Stimulated activated memory B cell treated with anti-CD40 and anti-IgM and Interleukin-4, amounts not matched to agents 10 μg/mL and 1 μg/mL and 100 μg/mL, for 72 hours (primary cell): ENCODE measurements around the gene ARHGAP30.
"Not testable (repeated sequence)": the region's sequence is repeated elsewhere in the genome, so short reads cannot be mapped to it uniquely, and the experiment has no call there.

ENCODE experiments used
- ATAC-seq: fragments of 150-1000 bp; cut with Tn5 transposase; 2 replicates; pipeline ENCODE4 v1.10.0; 2021
- H3K27ac Mint-ChIP-seq: one replicate; pipeline ENCODE4 v1.8.0; 2022; ENCODE audit warnings: mild to moderate bottlenecking, mixed read lengths
- H3K27me3 Mint-ChIP-seq: one replicate; pipeline ENCODE4 v1.8.0; 2022; ENCODE audit warnings: mixed read lengths
- H3K36me3 Mint-ChIP-seq: one replicate; pipeline ENCODE4 v1.8.0; 2022; ENCODE audit warnings: mixed read lengths
- H3K4me1 Mint-ChIP-seq: one replicate; pipeline ENCODE4 v1.8.0; 2022; ENCODE audit warnings: mixed read lengths
- H3K4me3 Mint-ChIP-seq: one replicate; pipeline ENCODE4 v1.8.0; 2022; ENCODE audit warnings: mild to moderate bottlenecking, moderate library complexity, mixed read lengths
- H3K9me3 Mint-ChIP-seq: one replicate; pipeline ENCODE4 v1.8.0; 2022; ENCODE audit warnings: mixed read lengths

The ARHGAP30 gene

GRCh38 chr1:161019751-161020495 is 49.8 kb downstream of the ARHGAP30 start:
- peak overlapping the region; percentile 88 for H3K27ac Mint-ChIP-seq
- no peaks in the 10 kb centered on the region for H3K27me3 Mint-ChIP-seq
- H3K9me3 Mint-ChIP-seq = no peaks in the 10 kb centered on the region
- ATAC-seq = no peak
- H3K36me3 Mint-ChIP-seq = no peaks in the 10 kb centered on the region
- H3K4me3 Mint-ChIP-seq = peak overlapping the region; percentile 87
- peaks cover 45% of the 10 kb centered on the region for H3K4me1 Mint-ChIP-seq

- ATAC-seq, H3K36me3 Mint-ChIP-seq, H3K9me3 Mint-ChIP-seq, H3K27ac Mint-ChIP-seq, H3K27me3 Mint-ChIP-seq: not testable (repeated sequence)
- H3K4me3 Mint-ChIP-seq = peak overlapping the region; percentile 11
- peaks cover 45% of the 10 kb centered on the region for H3K4me1 Mint-ChIP-seq
Observed at GRCh38 chr1:161019111-161019660, 50.5 kb downstream of the ARHGAP30 start.

- H3K27ac Mint-ChIP-seq = no peak overlapping the region
- H3K4me3 Mint-ChIP-seq = no peak overlapping the region
- H3K36me3 Mint-ChIP-seq = no peaks in the 10 kb centered on the region
- H3K9me3 Mint-ChIP-seq = no peaks in the 10 kb centered on the region
- ATAC-seq = no peak
- peaks cover 51% of the 10 kb centered on the region for H3K4me1 Mint-ChIP-seq
- no peaks in the 10 kb centered on the region for H3K27me3 Mint-ChIP-seq
Observed at GRCh38 chr1:161018631-161018930, 51.1 kb downstream of the ARHGAP30 start.

GRCh38 chr1:161017756-161018630 is 51.7 kb downstream of the ARHGAP30 start:
- no peaks in the 10 kb centered on the region for H3K9me3 Mint-ChIP-seq
- peak overlapping the region; percentile 35 for H3K27ac Mint-ChIP-seq
- H3K4me1 Mint-ChIP-seq = peaks cover 57% of the 10 kb centered on the region
- H3K36me3 Mint-ChIP-seq = no peaks in the 10 kb centered on the region
- H3K4me3 Mint-ChIP-seq = no peak overlapping the region
- no peaks in the 10 kb centered on the region for H3K27me3 Mint-ChIP-seq
- ATAC-seq = no peak

GRCh38 chr1:161017181-161017580 is 52.5 kb downstream of the ARHGAP30 start:
- H3K4me1 Mint-ChIP-seq = peaks cover 58% of the 10 kb centered on the region
- H3K36me3 Mint-ChIP-seq, H3K27me3 Mint-ChIP-seq, H3K9me3 Mint-ChIP-seq, ATAC-seq, H3K4me3 Mint-ChIP-seq, H3K27ac Mint-ChIP-seq: not testable (repeated sequence)

GRCh38 chr1:161016683-161017082 is 53.0 kb downstream of the ARHGAP30 start:
- H3K4me3 Mint-ChIP-seq, H3K9me3 Mint-ChIP-seq, H3K36me3 Mint-ChIP-seq, ATAC-seq, H3K27me3 Mint-ChIP-seq: not testable (repeated sequence)
- Mint-ChIP-seq H3K27ac (peak overlapping the region; percentile 40), H3K4me1 (peaks cover 61% of the 10 kb centered on the region)

GRCh38 chr1:161013488-161014230 is 56.0 kb downstream of the ARHGAP30 start:
- no peaks in the 10 kb centered on the region for H3K9me3 Mint-ChIP-seq
- peak overlapping the region; percentile 97 for H3K27ac Mint-ChIP-seq
- H3K4me3 Mint-ChIP-seq = peak overlapping the region; percentile 81
- peaks cover 35% of the 10 kb centered on the region for H3K4me1 Mint-ChIP-seq
- ATAC-seq = peak; percentile 95
- H3K36me3 Mint-ChIP-seq = no peaks in the 10 kb centered on the region
- no peaks in the 10 kb centered on the region for H3K27me3 Mint-ChIP-seq

GRCh38 chr1:161013131-161013487 is 56.6 kb downstream of the ARHGAP30 start:
- H3K27me3 Mint-ChIP-seq = no peaks in the 10 kb centered on the region
- ATAC-seq = no peak
- peak overlapping the region; percentile 81 for H3K4me3 Mint-ChIP-seq
- peak overlapping the region; percentile 97 for H3K27ac Mint-ChIP-seq
- peaks cover 32% of the 10 kb centered on the region for H3K4me1 Mint-ChIP-seq
- no peaks in the 10 kb centered on the region for H3K36me3 Mint-ChIP-seq
- no peaks in the 10 kb centered on the region for H3K9me3 Mint-ChIP-seq

GRCh38 chr1:161012420-161012819 is 57.3 kb downstream of the ARHGAP30 start:
- peak overlapping the region; percentile 59 for H3K27ac Mint-ChIP-seq
- peaks cover 25% of the 10 kb centered on the region for H3K4me1 Mint-ChIP-seq
- H3K27me3 Mint-ChIP-seq = no peaks in the 10 kb centered on the region
- H3K9me3 Mint-ChIP-seq = no peaks in the 10 kb centered on the region
- no peak for ATAC-seq
- no peak overlapping the region for H3K4me3 Mint-ChIP-seq
- no peaks in the 10 kb centered on the region for H3K36me3 Mint-ChIP-seq

GRCh38 chr1:161009602-161010211 is 60.0 kb downstream of the ARHGAP30 start:
- no peak overlapping the region for H3K4me3 Mint-ChIP-seq
- no peak for ATAC-seq
- H3K9me3 Mint-ChIP-seq = no peaks in the 10 kb centered on the region
- no peaks in the 10 kb centered on the region for H3K27me3 Mint-ChIP-seq
- H3K27ac Mint-ChIP-seq = no peak overlapping the region
- H3K36me3 Mint-ChIP-seq = no peaks in the 10 kb centered on the region
- peaks cover 19% of the 10 kb centered on the region for H3K4me1 Mint-ChIP-seq

- no peak overlapping the region for H3K27ac Mint-ChIP-seq
- no peak overlapping the region for H3K4me3 Mint-ChIP-seq
- H3K36me3 Mint-ChIP-seq = no peaks in the 10 kb centered on the region
- peaks cover 16% of the 10 kb centered on the region for H3K4me1 Mint-ChIP-seq
- H3K9me3 Mint-ChIP-seq = no peaks in the 10 kb centered on the region
- ATAC-seq = no peak
- no peaks in the 10 kb centered on the region for H3K27me3 Mint-ChIP-seq
Observed at GRCh38 chr1:161008869-161009510, 60.7 kb downstream of the ARHGAP30 start.

- Mint-ChIP-seq H3K4me3 (no peak overlapping the region), H3K27me3 (no peaks in the 10 kb centered on the region), H3K9me3 (no peaks in the 10 kb centered on the region), H3K27ac (no peak overlapping the region), H3K36me3 (no peaks in the 10 kb centered on the region), H3K4me1 (peaks cover 5% of the 10 kb centered on the region)
- ATAC-seq = no peak
Observed at GRCh38 chr1:161007369-161007768, 62.3 kb downstream of the ARHGAP30 start.

GRCh38 chr1:161006563-161006962 is 63.1 kb downstream of the ARHGAP30 start:
- ATAC-seq = no peak
- H3K36me3 Mint-ChIP-seq = no peaks in the 10 kb centered on the region
- no peaks in the 10 kb centered on the region for H3K9me3 Mint-ChIP-seq
- no peak overlapping the region for H3K4me3 Mint-ChIP-seq
- no peaks in the 10 kb centered on the region for H3K27me3 Mint-ChIP-seq
- no peak overlapping the region for H3K27ac Mint-ChIP-seq
- peaks cover 3% of the 10 kb centered on the region for H3K4me1 Mint-ChIP-seq

- ATAC-seq = no peak
- no peak overlapping the region for H3K4me3 Mint-ChIP-seq
- peaks cover 16% of the 10 kb centered on the region for H3K36me3 Mint-ChIP-seq
- no peaks in the 10 kb centered on the region for H3K27me3 Mint-ChIP-seq
- peak overlapping the region; percentile 46 for H3K27ac Mint-ChIP-seq
- no peaks in the 10 kb centered on the region for H3K9me3 Mint-ChIP-seq
- H3K4me1 Mint-ChIP-seq = peaks cover 17% of the 10 kb centered on the region
Observed at GRCh38 chr1:161001525-161001924, 68.2 kb downstream of the ARHGAP30 start.
